Panc1 (cell line): ENCODE measurements around the gene BRAT1. TPM values are rescaled to one million over a fixed set of nuclear protein-coding genes. Genes with fewer than 3 reads are reported as not detected.

Experiments
- ATAC-seq: fragments of 200-7000 bp; cut with Tn5 transposase; 2 replicates; pipeline ENCODE4 v1.9.1; 2020; ENCODE audit warnings: mild to moderate bottlenecking, moderate library complexity
- BruUV-seq: library from RNA; stranded (reverse); fragments of 400-500 nt; replicated peaks from 2 replicates; lab custom pipeline; 2021; lab: Mats Ljungman, UMichigan
- CTCF ChIA-PET: fragments of 300-600 bp; sonication (Branson Sonifier 250); formaldehyde crosslinking; loops from one replicate; lab custom pipeline; 2022; ENCODE audit warnings: antibody characterized with exemption; lab: Charles Lee
- POLR2A ChIA-PET: fragments of 300-600 bp; sonication (Branson Sonifier 250); formaldehyde crosslinking; loops from one replicate; lab custom pipeline; 2022; ENCODE audit warnings: antibody characterized with exemption; lab: Charles Lee
- DNase-seq: peaks from one replicate; pipeline ENCODE4 v3.0.0-alpha.2; 2010; ENCODE audit warnings: low read depth, low spot score
- H3K27ac ChIP-seq: 2 replicates; pipeline ENCODE4 v1.5.1; 2011; ENCODE audit warnings: mild to moderate bottlenecking, low read length, inconsistent platforms
- H3K27me3 ChIP-seq: fragments of 200-500 bp; sonication (Bioruptor generic); 2 replicates; pipeline ENCODE4 v1.6.0; 2014; ENCODE audit warnings: low read length, inconsistent platforms; ENCODE audit not compliant: control insufficient read depth, insufficient read depth
- H3K36me3 ChIP-seq: fragments of 200-500 bp; sonication (Bioruptor generic); 2 replicates; pipeline ENCODE4 v1.5.1; 2014; ENCODE audit warnings: inconsistent platforms, mild to moderate bottlenecking, low read length, moderate library complexity; ENCODE audit not compliant: control insufficient read depth, insufficient read depth
- H3K4me1 ChIP-seq: 2 replicates; pipeline ENCODE4 v1.5.1; 2011; ENCODE audit warnings: inconsistent platforms, mild to moderate bottlenecking, low read length, moderate library complexity; ENCODE audit not compliant: control insufficient read depth, insufficient read depth
- H3K4me3 ChIP-seq, 2 experiments: 2 replicates each; pipeline ENCODE4 v1.5.1; 2011 to 2012; ENCODE audit warnings: low read depth in 2 of 2, low read length in 2 of 2, mild to moderate bottlenecking in 2 of 2, inconsistent platforms in 1 of 2, moderate library complexity in 1 of 2
- H3K9me3 ChIP-seq: fragments of 200-500 bp; sonication (Bioruptor generic); 2 replicates; pipeline ENCODE4 v1.5.1; 2014; ENCODE audit warnings: low read depth, mild to moderate bottlenecking, inconsistent platforms, low read length, moderate library complexity; ENCODE audit not compliant: control insufficient read depth, insufficient read depth
- CTCF ChIP-seq: fragments of 450-650 bp; IDR thresholded peaks from 2 replicates; pipeline ENCODE4 v1.5.1; 2017; ENCODE audit warnings: mild to moderate bottlenecking
- POLR2AphosphoS5 ChIP-seq: IDR thresholded peaks from 2 replicates; pipeline ENCODE4 v1.6.1; 2012; ENCODE audit warnings: mild to moderate bottlenecking, low read depth, low read length, moderate library complexity
- REST ChIP-seq, 2 experiments: IDR thresholded peaks; 2 replicates each; pipeline ENCODE4 v1.6.1; 2011 to 2012; ENCODE audit warnings: low read depth in 2 of 2, control low read depth in 1 of 2, low read length in 1 of 2, mild to moderate bottlenecking in 1 of 2, moderate library complexity in 1 of 2; ENCODE audit not compliant: insufficient read depth in 1 of 2
- SIN3A ChIP-seq: IDR thresholded peaks from 2 replicates; pipeline ENCODE4 v1.6.1; 2012; ENCODE audit warnings: low read depth, mild to moderate bottlenecking, low read length, moderate library complexity, borderline replicate concordance; ENCODE audit not compliant: insufficient read depth
- TCF7L2 ChIP-seq: IDR thresholded peaks from 2 replicates; pipeline ENCODE4 v1.6.1; 2011; ENCODE audit warnings: mild to moderate bottlenecking, low read depth, low read length, inconsistent platforms
- in situ Hi-C: cut with HindIII; loops from 2 replicates; pipeline ENCODE4 v1.10.0; 2016; ENCODE audit warnings: low sequenced_read_pairs, low pct_unique_long_range_greater_than_20kb
- intact Hi-C: fragments of 100-400 bp; cut with micrococcal nuclease; formaldehyde crosslinking; loops from one replicate; pipeline ENCODE4 v1.10.0; 2022; ENCODE audit not compliant: unreplicated experiment
- total RNA-seq: library from RNA; stranded (reverse); gene quantifications from one replicate; pipeline ENCODE4 v1.2.1, GENCODE V29; 2021; ENCODE audit not compliant: unreplicated experiment

BRAT1 gene
- total RNA-seq, 1 experiment from 2014 or later: 76.9 TPM

GRCh38 chr7:2545746-2546425, 9.4 kb downstream of the BRAT1 start:
- H3K9me3 ChIP-seq: no peaks in the 10 kb centered on the region
- no peak overlapping the region for H3K27ac ChIP-seq
- BruUV-seq: no TSS peak
- no peaks in the 10 kb centered on the region for H3K4me1 ChIP-seq
- no peak for DNase-seq
- no peak for ATAC-seq
- no peak overlapping the region for H3K4me3 ChIP-seq
- POLR2A ChIA-PET: no interaction called here
- CTCF ChIA-PET: interaction anchor here (0.7 kb wide), 1 partner anchor 33 kb away, joined by 3 read pairs; no protein-coding TSS in a partner anchor
- in situ Hi-C loops: no loop called here
- TF ChIP-seq CTCF (no peak), SIN3A (no peak), TCF7L2 (no peak), POLR2AphosphoS5 (no peak), REST (IDR thresholded peaks at IDR 0.05; ENCODE audit: insufficient read depth in 1 of 2, low read depth in 2 of 2, low read length in 1 of 2) (no peak)
- intact Hi-C loops: no loop called here
- peaks cover 12% of the 10 kb centered on the region for H3K36me3 ChIP-seq
- H3K27me3 ChIP-seq: no peaks in the 10 kb centered on the region

GRCh38 chr7:2544541-2545188, 10.7 kb downstream of the BRAT1 start:
- no peaks in the 10 kb centered on the region for H3K4me1 ChIP-seq
- intact Hi-C loops: no loop called here
- POLR2A ChIA-PET: no interaction called here
- TF ChIP-seq CTCF (no peak), TCF7L2 (no peak), POLR2AphosphoS5 (no peak), SIN3A (no peak), REST (IDR thresholded peaks at IDR 0.05; ENCODE audit: insufficient read depth in 1 of 2, low read depth in 2 of 2, low read length in 1 of 2) (no peak)
- H3K4me3 ChIP-seq: no peak overlapping the region
- peaks cover 12% of the 10 kb centered on the region for H3K36me3 ChIP-seq
- CTCF ChIA-PET: interaction anchor here (0.6 kb wide), 1 partner anchor 11 kb away, joined by 15 read pairs; the partner anchor contains the start of gene BRAT1
- H3K9me3 ChIP-seq: no peaks in the 10 kb centered on the region
- in situ Hi-C loops: no loop called here
- H3K27ac ChIP-seq: no peak overlapping the region
- ATAC-seq: peak; percentile 6; the same call in 1 of the 2 replicates
- no peaks in the 10 kb centered on the region for H3K27me3 ChIP-seq
- no TSS peak for BruUV-seq
- no peak for DNase-seq
